Sigmoid colon (tissue), 7 donors: Measurements from ENCODE around the gene ALG12. TPM values are rescaled to one million over a fixed set of nuclear protein-coding genes. Genes with fewer than 3 reads are reported as not detected.

Source experiments
- DNase-seq: peaks from one replicate; pipeline ENCODE4 v3.0.0-alpha.2; 2019
- H3K27ac ChIP-seq, 4 donors: fragments of 200-600 bp; sonication (generic); one replicate each; pipeline ENCODE4 v1.5.1; 2016 to 2019; ENCODE audit warnings: mild to moderate bottlenecking in 1 of 4
- H3K27me3 ChIP-seq, 3 donors: fragments of 200-600 bp; sonication (generic); one replicate each; pipeline ENCODE4 v1.5.1; 2019; ENCODE audit warnings: mild to moderate bottlenecking in 1 of 3
- H3K36me3 ChIP-seq, 4 donors: fragments of 200-600 bp; sonication (generic); one replicate each; pipeline ENCODE4 v1.5.1; 2016 to 2019
- H3K4me1 ChIP-seq, 4 donors: fragments of 200-600 bp; sonication (generic); one replicate each; pipeline ENCODE4 v1.5.1; 2017 to 2019
- H3K4me3 ChIP-seq, 4 donors: fragments of 200-600 bp; sonication (generic); one replicate each; pipeline ENCODE4 v1.5.1; 2017 to 2019; ENCODE audit warnings: mild to moderate bottlenecking in 2 of 4, moderate library complexity in 1 of 4
- H3K9me3 ChIP-seq, 4 donors: fragments of 200-600 bp in 3 of 4; sonication (generic) in 3 of 4; one replicate each; pipeline versions ENCODE4 v1.5.1 to v1.6.1; 2013 to 2019
- CTCF ChIP-seq, 4 experiments: fragments of 450-650 bp in 3 of 4; fragments of 200-600 bp in 1 of 4; IDR thresholded peaks; one replicate each; pipeline ENCODE4 v1.5.1; 2016 to 2019; ENCODE audit warnings: antibody characterized with exemption in 4 of 4, mild to moderate bottlenecking in 3 of 4, moderate library complexity in 2 of 4
- EP300 ChIP-seq, 4 donors: sonication (generic); formaldehyde crosslinking; IDR thresholded peaks; one replicate each; pipeline ENCODE4 v1.6.1; 2017; ENCODE audit warnings: antibody characterized with exemption in 4 of 4
- POLR2A ChIP-seq, 2 donors: fragments of 450-650 bp; IDR thresholded peaks; one replicate each; pipeline ENCODE4 v1.6.1; 2016; ENCODE audit warnings: antibody characterized with exemption in 2 of 2, mild to moderate bottlenecking in 2 of 2, moderate library complexity in 2 of 2
- POLR2AphosphoS5 ChIP-seq, 4 donors: sonication (generic); formaldehyde crosslinking; IDR thresholded peaks; one replicate each; pipeline ENCODE4 v1.6.1; 2017; ENCODE audit warnings: antibody characterized with exemption in 4 of 4
- WGBS, 2 donors: extraction: QIAGEN DNeasy Blood & Tissue Kit; methylation state at CpG; one replicate each; pipeline ENCODE4 v1.1.7; 2013; 5-methylcytosine and 5-hydroxymethylcytosine counted together
- intact Hi-C: fragments of 100-400 bp; cut with DNase I; formaldehyde crosslinking; loops from one replicate; pipeline ENCODE4 v1.15.1; 2023
- polyA plus RNA-seq, 3 donors: library from polyadenylated mRNA; stranded (reverse); fragments of 200-250 nt; gene quantifications; one replicate each; pipeline ENCODE4 v1.2.3, GENCODE V29; 2013
- total RNA-seq, 4 donors: library from RNA; depleted of rRNA; stranded (reverse); fragments of >200 nt; gene quantifications; one replicate each; pipeline ENCODE4 v1.1.0, GENCODE V29; 2016
- donor health status: healthy with polysubstance abuse.
- donor health status: Bipolar disorder and iron deficiency.
- donor health status: healthy.

Gene ALG12
- total and polyA plus RNA-seq, 7 donors = 1.8 to 23.9 (median 14.4) TPM

- DNase-seq = no peak
- H3K9me3 ChIP-seq = no peaks in the 10 kb centered on the region
- TF ChIP-seq POLR2A (IDR thresholded peaks at IDR 0.05) = no peak
- no peak for TF ChIP-seq POLR2AphosphoS5 (IDR thresholded peaks at IDR 0.05)
- WGBS, 2 donors = 96 to 98% methylated on average over 4 of the region's 4 CpGs
- intact Hi-C loops = no loop called here
- no peak overlapping the region for H3K27ac ChIP-seq
- H3K27me3 ChIP-seq = no peaks in the 10 kb centered on the region
- no peak overlapping the region for H3K4me3 ChIP-seq
- peaks cover 0 to 11% (median 0%) of the 10 kb centered on the region in 4 donors for H3K36me3 ChIP-seq
- no peaks in the 10 kb centered on the region for H3K4me1 ChIP-seq
Observed at GRCh38 chr22:49893025-49893424, 25.2 kb downstream of the ALG12 start.

GRCh38 chr22:49892226-49892899 lies 25.9 kb downstream of the ALG12 start:
- Histone ChIP-seq H3K36me3 (peaks cover 0 to 13% (median 0%) of the 10 kb centered on the region in 4 donors), H3K4me1 (no peaks in the 10 kb centered on the region), H3K27me3 (no peaks in the 10 kb centered on the region), H3K4me3 (no peak overlapping the region), H3K27ac (no peak overlapping the region), H3K9me3 (no peaks in the 10 kb centered on the region)
- 96 to 97% methylated on average over 4 of the region's 4 CpGs for WGBS, 2 donors
- intact Hi-C loops = no loop called here
- TF ChIP-seq POLR2AphosphoS5 (IDR thresholded peaks at IDR 0.05) (no peak), EP300 (IDR thresholded peaks at IDR 0.05) (no peak), CTCF (IDR thresholded peaks at IDR 0.05) (no peak), POLR2A (IDR thresholded peaks at IDR 0.05) (no peak)
- no peak for DNase-seq

DNA sequence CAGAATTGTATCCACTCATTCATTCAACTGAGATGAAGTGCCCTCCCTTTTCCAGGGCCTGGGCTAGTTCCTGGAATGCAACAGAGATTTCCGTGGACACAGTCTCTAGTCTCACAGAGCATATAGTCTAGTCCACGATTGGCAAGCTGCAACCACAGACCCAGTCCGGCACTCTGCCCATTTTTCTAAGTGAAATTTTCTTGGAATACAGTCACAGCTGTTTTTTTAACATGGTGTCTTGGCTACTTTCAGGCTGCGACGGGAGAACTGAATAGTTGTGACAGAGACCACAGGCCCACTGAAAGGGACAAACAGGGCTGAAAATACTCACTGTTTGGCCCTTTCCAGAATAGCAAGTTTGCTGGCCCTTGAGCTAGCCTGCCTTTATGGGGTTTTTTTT lies 29.2 kb downstream of the ALG12 start:
- intact Hi-C loops = no loop called here
- WGBS, 2 donors = 96 to 97% methylated on average over 5 of the region's 5 CpGs

GRCh38 chr22:49887702-49888101 lies 30.5 kb downstream of the ALG12 start:
- peaks cover 0 to 40% (median 20%) of the 10 kb centered on the region in 4 donors for H3K36me3 ChIP-seq
- WGBS, 2 donors = 96% methylated on average over 9 of the region's 9 CpGs
- TF ChIP-seq POLR2A (IDR thresholded peaks at IDR 0.05) (no peak), CTCF (IDR thresholded peaks at IDR 0.05) (no peak), EP300 (IDR thresholded peaks at IDR 0.05) (no peak), POLR2AphosphoS5 (IDR thresholded peaks at IDR 0.05) (no peak)
- no peaks in the 10 kb centered on the region for H3K4me1 ChIP-seq
- no peaks in the 10 kb centered on the region for H3K9me3 ChIP-seq
- no peak overlapping the region for H3K27ac ChIP-seq
- intact Hi-C loops = no loop called here
- no peaks in the 10 kb centered on the region for H3K27me3 ChIP-seq
- no peak overlapping the region for H3K4me3 ChIP-seq
- no peak for DNase-seq

More for the DNA sequence above, 29.2 kb downstream of the ALG12 start:
- TF ChIP-seq CTCF (IDR thresholded peaks at IDR 0.05) (no peak), EP300 (IDR thresholded peaks at IDR 0.05) (no peak), POLR2AphosphoS5 (IDR thresholded peaks at IDR 0.05) (no peak), POLR2A (IDR thresholded peaks at IDR 0.05) (no peak)
- no peaks in the 10 kb centered on the region for H3K4me1 ChIP-seq
- DNase-seq = no peak
- peaks cover 0 to 36% (median 18%) of the 10 kb centered on the region in 4 donors for H3K36me3 ChIP-seq
- no peak overlapping the region for H3K4me3 ChIP-seq
- no peaks in the 10 kb centered on the region for H3K27me3 ChIP-seq
- no peaks in the 10 kb centered on the region for H3K9me3 ChIP-seq
- H3K27ac ChIP-seq = no peak overlapping the region

DNA sequence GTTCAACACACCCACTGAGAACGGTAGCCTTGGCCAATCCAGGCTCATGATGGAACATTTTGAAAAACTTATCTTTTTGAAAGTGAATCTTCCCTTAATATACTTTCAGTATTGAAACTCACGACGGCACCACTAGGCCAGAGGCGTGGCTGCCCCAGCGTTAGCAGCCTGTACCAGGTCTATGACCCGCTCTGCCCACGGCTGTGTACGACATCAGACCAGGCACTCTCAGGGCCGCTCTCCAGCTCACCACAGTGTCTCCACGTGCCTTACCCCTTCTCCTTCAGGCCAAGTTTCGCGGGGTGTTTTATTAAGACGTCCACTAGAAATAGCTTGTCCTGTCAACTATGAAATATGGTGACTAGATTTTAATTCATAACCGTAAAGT lies 31.2 kb downstream of the ALG12 start:
- H3K27ac ChIP-seq = no peak overlapping the region
- DNase-seq = no peak
- no peak overlapping the region for H3K4me3 ChIP-seq
- no peaks in the 10 kb centered on the region for H3K4me1 ChIP-seq
- TF ChIP-seq POLR2A (IDR thresholded peaks at IDR 0.05) (no peak), POLR2AphosphoS5 (IDR thresholded peaks at IDR 0.05) (no peak), CTCF (IDR thresholded peaks at IDR 0.05) (no peak), EP300 (IDR thresholded peaks at IDR 0.05) (no peak)
- H3K36me3 ChIP-seq = peaks cover 0 to 36% (median 20%) of the 10 kb centered on the region in 4 donors
- H3K9me3 ChIP-seq = no peaks in the 10 kb centered on the region
- intact Hi-C loops = no loop called here
- H3K27me3 ChIP-seq = no peaks in the 10 kb centered on the region
- 96 to 97% methylated on average over 14 of the region's 14 CpGs for WGBS, 2 donors
